H1 (cell line): ENCODE results near the gene FBXW2. TPM values are rescaled to one million over a fixed set of nuclear protein-coding genes. Genes with fewer than 3 reads are reported as not detected.

Source experiments
- CTCF ChIA-PET: fragments of 300-600 bp; sonication (Branson Sonifier 250); formaldehyde crosslinking; loops from one replicate; lab custom pipeline; 2021; ENCODE audit not compliant: partially characterized antibody; lab: Charles Lee
- POLR2A ChIA-PET: fragments of 300-600 bp; sonication (Branson Sonifier 250); formaldehyde crosslinking; loops from one replicate; lab custom pipeline; 2021; ENCODE audit warnings: inconsistent platforms; ENCODE audit not compliant: partially characterized antibody; lab: Charles Lee
- DNase-seq, 2 experiments: peaks; one replicate each; pipeline versions ENCODE4 v3.0.0 to v3.0.0-alpha.2; 2010 to 2022; ENCODE audit warnings: low spot score in 2 of 2, low read depth in 1 of 2, mixed read lengths in 1 of 2
- FAIRE-seq: peaks from 2 replicates; lab custom pipeline; 2011; peaks lifted over from hg19 to GRCh38; lab: Jason Lieb, UNC
- H2AFZ ChIP-seq: 2 replicates; pipeline ENCODE4 v1.8.1; 2012; ENCODE audit warnings: low read length, inconsistent platforms
- H2AK5ac ChIP-seq: 2 replicates; pipeline ENCODE4 v1.6.1; 2013; ENCODE audit warnings: low read depth, low read length
- H2BK120ac ChIP-seq: replicated peaks from 2 replicates; pipeline ENCODE3; 2013; ENCODE audit warnings: low read depth, low read length, inconsistent platforms
- H2BK12ac ChIP-seq: 2 replicates; pipeline ENCODE4 v1.6.1; 2013; ENCODE audit warnings: low read depth, low read length
- H2BK15ac ChIP-seq: 2 replicates; pipeline ENCODE4 v1.6.1; 2013; ENCODE audit warnings: low read length
- H2BK20ac ChIP-seq: 2 replicates; pipeline ENCODE4 v1.6.1; 2013; ENCODE audit warnings: low read length
- H2BK5ac ChIP-seq: 2 replicates; pipeline ENCODE4 v1.6.1; 2013; ENCODE audit warnings: low read depth, low read length
- H3K14ac ChIP-seq: 2 replicates; pipeline ENCODE4 v1.6.1; 2013; ENCODE audit warnings: inconsistent platforms; ENCODE audit not compliant: insufficient read length
- H3K18ac ChIP-seq: 2 replicates; pipeline ENCODE4 v1.6.1; 2013; ENCODE audit warnings: low read length; ENCODE audit errors: extremely low read depth
- H3K23ac ChIP-seq: 2 replicates; pipeline ENCODE4 v1.6.1; 2013; ENCODE audit warnings: inconsistent platforms; ENCODE audit not compliant: insufficient read length
- H3K23me2 ChIP-seq: 2 replicates; pipeline ENCODE4 v1.6.1; 2013; ENCODE audit warnings: low read depth, low read length
- H3K27ac ChIP-seq: 2 replicates; pipeline ENCODE4 v1.6.1; 2011; ENCODE audit warnings: low read depth, low read length, inconsistent platforms
- H3K27me3 ChIP-seq, 4 experiments: replicated peaks in 1 of 4; 1 replicate in 1 of 4; 2 replicates in 3 of 4; pipeline versions ENCODE4 v1.6.1 to v1.8.1; 2011 to 2013; ENCODE audit warnings: low read length in 3 of 4, mild to moderate bottlenecking in 3 of 4, inconsistent platforms in 2 of 4, mixed read lengths in 2 of 4, moderate library complexity in 1 of 4; ENCODE audit not compliant: control insufficient read depth in 3 of 4, insufficient read depth in 3 of 4; ENCODE audit errors: extremely low read depth in 1 of 4
- H3K36me3 ChIP-seq, 4 experiments: 2 replicates each; pipeline versions ENCODE4 v1.6.1 to v1.8.1; 2011 to 2013; ENCODE audit warnings: mild to moderate bottlenecking in 4 of 4, low read length in 3 of 4, moderate library complexity in 2 of 4, control low read depth in 1 of 4, inconsistent platforms in 1 of 4; ENCODE audit not compliant: insufficient read depth in 4 of 4, control insufficient read depth in 2 of 4
- H3K4ac ChIP-seq: replicated peaks from 2 replicates; pipeline ENCODE3; 2013; ENCODE audit warnings: low read length, low read depth, mixed read lengths, inconsistent platforms; ENCODE audit not compliant: insufficient read length
- H3K4me1 ChIP-seq, 4 experiments: replicated peaks in 1 of 4; 1 replicate in 1 of 4; 2 replicates in 3 of 4; pipeline versions ENCODE4 v1.6.1 to v1.8.1; 2011 to 2013; ENCODE audit warnings: low read length in 3 of 4, inconsistent platforms in 2 of 4, mixed read lengths in 1 of 4; ENCODE audit not compliant: insufficient read depth in 4 of 4, control insufficient read depth in 3 of 4
- H3K4me2 ChIP-seq, 2 experiments: 2 replicates each; pipeline versions ENCODE4 v1.6.1 to v1.8.1; 2011 to 2013; ENCODE audit warnings: low read depth in 2 of 2, low read length in 2 of 2, control low read depth in 1 of 2, inconsistent platforms in 1 of 2, mild to moderate bottlenecking in 1 of 2; ENCODE audit not compliant: insufficient read depth in 1 of 2
- H3K4me3 ChIP-seq, 4 experiments: fragments of 200-600, 300-600 bp in 1 of 4; sonication (generic), shearing (Covaris generic), sonication (Bioruptor Twin) in 1 of 4; 2 replicates each; pipeline versions ENCODE4 v1.5.1 to v1.8.1; 2011 to 2016; ENCODE audit warnings: low read length in 4 of 4, low read depth in 3 of 4, control low read depth in 2 of 4, inconsistent platforms in 2 of 4, mild to moderate bottlenecking in 2 of 4, mixed read lengths in 1 of 4, moderate library complexity in 1 of 4; ENCODE audit not compliant: insufficient read depth in 2 of 4; ENCODE audit errors: extremely low read depth in 1 of 4
- H3K56ac ChIP-seq: replicated peaks from 2 replicates; pipeline ENCODE3; 2013; ENCODE audit warnings: low read depth, mild to moderate bottlenecking, mixed read lengths, low read length, inconsistent platforms; ENCODE audit not compliant: insufficient read length
- H3K79me1 ChIP-seq: 2 replicates; pipeline ENCODE4 v1.6.1; 2013; ENCODE audit warnings: low read depth, low read length, control low read depth
- H3K79me2 ChIP-seq, 2 experiments: 2 replicates each; pipeline versions ENCODE4 v1.6.1 to v1.8.1; 2012 to 2013; ENCODE audit warnings: low read length in 2 of 2, mild to moderate bottlenecking in 2 of 2, inconsistent platforms in 1 of 2; ENCODE audit not compliant: insufficient read depth in 2 of 2, control insufficient read depth in 1 of 2
- H3K9ac ChIP-seq, 4 experiments: replicated peaks in 1 of 4; 1 replicate in 1 of 4; 2 replicates in 3 of 4; pipeline versions ENCODE4 v1.6.1 to v1.8.1; 2011 to 2013; ENCODE audit warnings: low read depth in 3 of 4, low read length in 3 of 4, control low read depth in 2 of 4, mild to moderate bottlenecking in 2 of 4, moderate library complexity in 2 of 4, inconsistent platforms in 1 of 4; ENCODE audit errors: extremely low read depth in 1 of 4
- H3K9me3 ChIP-seq, 2 experiments: 2 replicates each; pipeline versions ENCODE4 v1.6.1 to v1.8.1; 2012 to 2013; ENCODE audit warnings: mild to moderate bottlenecking in 2 of 2, moderate library complexity in 2 of 2, control low read depth in 1 of 2, inconsistent platforms in 1 of 2, low read depth in 1 of 2, low read length in 1 of 2, mixed read lengths in 1 of 2; ENCODE audit not compliant: insufficient read depth in 2 of 2
- H4K20me1 ChIP-seq, 2 experiments: replicated peaks in 1 of 2; 2 replicates each; pipeline versions ENCODE3 to v1.8.1; 2011 to 2013; ENCODE audit warnings: inconsistent platforms in 2 of 2, low read length in 2 of 2, mild to moderate bottlenecking in 1 of 2; ENCODE audit not compliant: insufficient read depth in 2 of 2, control insufficient read depth in 1 of 2
- H4K5ac ChIP-seq: 2 replicates; pipeline ENCODE4 v1.6.1; 2013; ENCODE audit warnings: low read length, low read depth, mixed read lengths, inconsistent platforms; ENCODE audit not compliant: insufficient read length
- H4K8ac ChIP-seq: 2 replicates; pipeline ENCODE4 v1.8.0; 2013; ENCODE audit warnings: mild to moderate bottlenecking, moderate library complexity, low read length, inconsistent platforms; ENCODE audit not compliant: insufficient read depth; ENCODE audit errors: extremely low read depth
- H4K91ac ChIP-seq: replicated peaks from 2 replicates; pipeline ENCODE3; 2013; ENCODE audit warnings: low read length, mixed read lengths, inconsistent platforms; ENCODE audit not compliant: insufficient read length
- ASH2L ChIP-seq: fragments of 200-600, 300-600 bp; sonication (generic); IDR thresholded peaks from one replicate; pipeline ENCODE4 v1.7.1; 2017; ENCODE audit warnings: low read length
- BACH1 ChIP-seq: IDR thresholded peaks from 2 replicates; pipeline ENCODE4 v1.6.1; 2012; ENCODE audit warnings: low read length, improper control_type of control experiment
- BRCA1 ChIP-seq: IDR thresholded peaks from 2 replicates; pipeline ENCODE4 v1.6.1; 2012; ENCODE audit warnings: low read depth, low read length, improper control_type of control experiment
- CBX5 ChIP-seq: fragments of 300-800, 300-1000 bp; sonication (generic); IDR thresholded peaks from 2 replicates; pipeline ENCODE4 v1.7.1; 2016; ENCODE audit warnings: antibody characterized with exemption, low read length, low read depth
- CTBP2 ChIP-seq: IDR thresholded peaks from 2 replicates; pipeline ENCODE4 v1.7.0; 2011; ENCODE audit warnings: borderline replicate concordance, mild to moderate bottlenecking, moderate library complexity, mixed read lengths, low read length; ENCODE audit not compliant: insufficient read depth, insufficient read length
- JUND ChIP-seq: IDR thresholded peaks from 2 replicates; pipeline ENCODE4 v1.6.1; 2011; ENCODE audit warnings: mild to moderate bottlenecking, improper control_type of control experiment, low read length
- POLR2A ChIP-seq, 2 experiments: IDR thresholded peaks; 1 replicate in 1 of 2; 2 replicates in 1 of 2; pipeline ENCODE4 v1.6.1; 2011; ENCODE audit warnings: low read depth in 2 of 2, low read length in 2 of 2, mild to moderate bottlenecking in 2 of 2; ENCODE audit errors: control extremely low read depth in 1 of 2
- POLR2AphosphoS5 ChIP-seq: IDR thresholded peaks from 2 replicates; pipeline ENCODE4 v1.6.1; 2011; ENCODE audit warnings: low read depth, low read length
- POU5F1 ChIP-seq: IDR thresholded peaks from 2 replicates; pipeline ENCODE4 v1.6.1; 2011; ENCODE audit warnings: low read depth, mild to moderate bottlenecking, low read length, moderate library complexity
- RBBP5 ChIP-seq: IDR thresholded peaks from 2 replicates; pipeline ENCODE4 v1.7.1; 2012; ENCODE audit warnings: low read depth, mild to moderate bottlenecking, inconsistent platforms, low read length, moderate library complexity, borderline replicate concordance
- RNF2 ChIP-seq: fragments of 200-900, 300-1000 bp; sonication (generic); IDR thresholded peaks from 2 replicates; pipeline ENCODE4 v1.7.1; 2016; ENCODE audit warnings: borderline replicate concordance, low read depth, mild to moderate bottlenecking, antibody characterized with exemption, low read length; ENCODE audit not compliant: poor library complexity, severe bottlenecking; ENCODE audit errors: missing control alignments
- SP1 ChIP-seq: IDR thresholded peaks from 2 replicates; pipeline ENCODE4 v1.6.1; 2011; ENCODE audit warnings: low read depth, low read length
- SP4 ChIP-seq: IDR thresholded peaks from 2 replicates; pipeline ENCODE4 v1.6.1; 2012; ENCODE audit warnings: low read length, inconsistent platforms
- TEAD4 ChIP-seq: IDR thresholded peaks from 2 replicates; pipeline ENCODE4 v1.6.1; 2012; ENCODE audit warnings: low read depth, low read length, inconsistent platforms, mixed read lengths
- WGBS, 2 experiments: shearing (Covaris generic) in 1 of 2; methylation state at CpG; one replicate each; pipeline versions ENCODE4 v1.1.6 to v1.1.7; 2013 to 2015; ENCODE audit warnings: low lambda C conversion rate in 2 of 2, mixed read lengths in 2 of 2, inconsistent platforms in 1 of 2, low coverage in 1 of 2, missing lambda C conversion rate in 1 of 2; ENCODE audit not compliant: insufficient replicate concordance in 2 of 2, insufficient coverage in 1 of 2, insufficient read length in 1 of 2; ENCODE audit errors: extremely low coverage in 1 of 2, missing lambda C conversion rate in 1 of 2; 5-methylcytosine and 5-hydroxymethylcytosine counted together
- polyA plus RNA-seq, 7 experiments: library from polyadenylated mRNA; depleted of rRNA in 3 of 7; stranded (reverse) in 5 of 7; unstranded in 2 of 7; fragments of >200 nt in 5 of 7; fragments of 200-250 nt in 2 of 7; gene quantifications; 1 replicate in 5 of 7; 2 replicates in 1 of 7; 4 replicates in 1 of 7; pipeline versions ENCODE4 v1.2.1 to v1.2.3, GENCODE V29; 2011 to 2013; ENCODE audit warnings: missing spikeins in 2 of 7, mixed read lengths in 2 of 7
- total RNA-seq: library from RNA; stranded (reverse); fragmentation: NEBNext Ultra II Directional; extraction: Animal tissue kit (Norgen Biotek cat#: 25700); gene quantifications from 2 replicates; pipeline ENCODE4 v1.2.1, GENCODE V29; 2021

The FBXW2 gene
- total and polyA plus RNA-seq, 2 of the 8 experiments (the other 6 are each of a cell fraction or from before 2014, with no cell fraction given) = 19.2 to 65.3 TPM

DNA sequence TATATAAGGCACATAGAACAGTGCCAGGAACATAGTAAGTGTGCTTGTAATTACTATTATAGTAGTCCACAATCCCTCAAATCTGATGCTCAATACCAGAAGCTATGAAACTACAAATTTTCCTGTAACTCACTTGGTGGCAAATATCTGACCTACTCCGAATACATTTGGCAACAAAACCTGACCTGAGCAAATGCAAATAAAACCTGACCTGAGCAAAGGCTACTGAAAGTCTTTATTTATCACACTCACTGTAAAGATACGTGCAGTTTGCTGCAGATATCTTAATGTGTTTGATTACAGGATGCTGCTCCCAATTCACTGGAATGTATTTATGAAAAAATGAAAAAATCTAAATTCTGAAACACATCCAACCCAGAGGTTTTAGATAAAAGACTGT, 86.0 kb downstream of the FBXW2 start:
- FAIRE-seq (no peak), DNase-seq (no peak)
- no peak overlapping the region for H3K4ac ChIP-seq
- no peak overlapping the region for H2AK5ac ChIP-seq
- H3K9ac ChIP-seq = no peak overlapping the region
- H3K56ac ChIP-seq = no peak overlapping the region
- H3K9me3 ChIP-seq = no peaks in the 10 kb centered on the region
- no peak overlapping the region for H3K4me2 ChIP-seq
- H2BK20ac ChIP-seq = no peak overlapping the region
- H3K4me3 ChIP-seq = no peak overlapping the region
- CTCF ChIA-PET = interaction anchor here (0.6 to 0.9 kb wide), 2 partner anchors 24 to 28 kb away, joined by 3 read pairs; no protein-coding TSS in a partner anchor
- H2BK120ac ChIP-seq = no peak overlapping the region
- no peak overlapping the region for H2BK12ac ChIP-seq
- no peak overlapping the region for H2BK5ac ChIP-seq
- no peaks in the 10 kb centered on the region; a peak in 1 of 7 replicates for H3K27me3 ChIP-seq
- WGBS, 2 experiments = 83% methylated on average over 2 of the region's 2 CpGs; no CpG with 5 or more reads in 1 of the 2 experiments
- H3K4me1 ChIP-seq = no peaks in the 10 kb centered on the region
- no peak overlapping the region for H3K23ac ChIP-seq
- H3K23me2 ChIP-seq = no peaks in the 10 kb centered on the region
- no peak overlapping the region for H2AFZ ChIP-seq
- H3K27ac ChIP-seq = no peak overlapping the region
- H4K20me1 ChIP-seq = no peaks in the 10 kb centered on the region
- H3K14ac ChIP-seq = no peak overlapping the region
- no peak overlapping the region for H4K8ac ChIP-seq
- H4K5ac ChIP-seq = no peak overlapping the region
- H2BK15ac ChIP-seq = no peak overlapping the region
- POLR2A ChIA-PET = no interaction called here
- H4K91ac ChIP-seq = no peak overlapping the region
- no peaks in the 10 kb centered on the region for H3K36me3 ChIP-seq
- no peaks in the 10 kb centered on the region for H3K79me1 ChIP-seq
- H3K18ac ChIP-seq = no peak overlapping the region
- no peaks in the 10 kb centered on the region for H3K79me2 ChIP-seq
- TF ChIP-seq BRCA1 (no peak), SP1 (no peak), CTBP2 (no peak), JUND (no peak), POLR2AphosphoS5 (no peak), ASH2L (no peak), POU5F1 (no peak), CBX5 (no peak), TEAD4 (no peak), RBBP5 (no peak), POLR2A (IDR thresholded peaks at IDR 0.05; ENCODE audit: control extremely low read depth in 1 of 2, low read depth in 2 of 2, low read length in 2 of 2) (no peak), BACH1 (no peak), SP4 (no peak), RNF2 (no peak)
